Brain microvascular endothelial cell (primary cell): ENCODE results near the gene KRT17.
"Not testable (repeated sequence)": the region's sequence is repeated elsewhere in the genome, so short reads cannot be mapped to it uniquely, and the experiment has no call there.

ENCODE experiments used
- DNase-seq: peaks from one replicate; pipeline ENCODE4 v3.0.0-alpha.2; 2020
- H3K27ac ChIP-seq: fragments of 250-450 bp; sonication (Bioruptor Pico); 2 replicates; pipeline ENCODE4 v1.5.1; 2020; ENCODE audit warnings: mild to moderate bottlenecking, moderate library complexity
- H3K27me3 ChIP-seq: fragments of 250-450 bp; sonication (Bioruptor Pico); replicated peaks from 2 replicates; pipeline ENCODE4 v1.5.1; 2020; ENCODE audit warnings: mild to moderate bottlenecking
- H3K36me3 ChIP-seq: fragments of 250-450 bp; sonication (Bioruptor Pico); replicated peaks from 2 replicates; pipeline ENCODE4 v1.5.1; 2020; ENCODE audit warnings: mild to moderate bottlenecking
- H3K4me3 ChIP-seq: 2 replicates; pipeline ENCODE4 v1.5.1; 2011; ENCODE audit warnings: low read depth, mild to moderate bottlenecking, control low read depth, low read length, moderate library complexity
- in situ Hi-C: cut with HindIII; loops from 2 replicates; pipeline ENCODE4 v1.10.0; 2017; ENCODE audit warnings: low sequenced_read_pairs, low pct_ligation_motif_present
- TF ChIP-seq, protein P1 (sequence below): IDR thresholded peaks from 2 replicates; pipeline ENCODE4 v1.5.1; 2011; ENCODE audit warnings: low read depth, mild to moderate bottlenecking, moderate library complexity, low read length, control low read depth, inconsistent platforms; ENCODE audit errors: missing control alignments

The KRT17 gene

DNA sequence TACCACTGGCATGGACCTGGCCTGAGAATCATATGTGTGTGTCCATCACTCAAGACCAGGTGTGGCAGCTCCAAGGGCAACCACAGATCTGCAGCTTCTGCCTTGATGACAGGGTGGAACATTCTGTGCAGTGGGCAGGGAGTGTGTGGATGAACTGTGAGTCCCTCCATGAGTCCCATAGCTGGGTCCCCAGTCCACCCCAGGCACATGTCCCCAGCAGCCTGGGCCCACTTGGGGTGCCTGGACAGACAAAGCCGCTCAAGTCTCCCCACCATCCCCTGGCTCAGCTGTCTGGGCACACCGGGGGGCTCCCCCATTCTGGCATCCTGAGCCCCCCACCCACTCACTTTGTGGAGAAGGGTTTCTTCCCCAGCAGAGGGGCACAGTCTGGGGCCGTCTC is 7.2 kb downstream of the KRT17 start:
- Histone ChIP-seq H3K36me3 (no peaks in the 10 kb centered on the region), H3K27me3 (no peaks in the 10 kb centered on the region), H3K27ac (no peak overlapping the region), H3K4me3 (no peak overlapping the region)
- TF ChIP-seq, protein P1, sequence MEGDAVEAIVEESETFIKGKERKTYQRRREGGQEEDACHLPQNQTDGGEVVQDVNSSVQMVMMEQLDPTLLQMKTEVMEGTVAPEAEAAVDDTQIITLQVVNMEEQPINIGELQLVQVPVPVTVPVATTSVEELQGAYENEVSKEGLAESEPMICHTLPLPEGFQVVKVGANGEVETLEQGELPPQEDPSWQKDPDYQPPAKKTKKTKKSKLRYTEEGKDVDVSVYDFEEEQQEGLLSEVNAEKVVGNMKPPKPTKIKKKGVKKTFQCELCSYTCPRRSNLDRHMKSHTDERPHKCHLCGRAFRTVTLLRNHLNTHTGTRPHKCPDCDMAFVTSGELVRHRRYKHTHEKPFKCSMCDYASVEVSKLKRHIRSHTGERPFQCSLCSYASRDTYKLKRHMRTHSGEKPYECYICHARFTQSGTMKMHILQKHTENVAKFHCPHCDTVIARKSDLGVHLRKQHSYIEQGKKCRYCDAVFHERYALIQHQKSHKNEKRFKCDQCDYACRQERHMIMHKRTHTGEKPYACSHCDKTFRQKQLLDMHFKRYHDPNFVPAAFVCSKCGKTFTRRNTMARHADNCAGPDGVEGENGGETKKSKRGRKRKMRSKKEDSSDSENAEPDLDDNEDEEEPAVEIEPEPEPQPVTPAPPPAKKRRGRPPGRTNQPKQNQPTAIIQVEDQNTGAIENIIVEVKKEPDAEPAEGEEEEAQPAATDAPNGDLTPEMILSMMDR = no peak
- in situ Hi-C loops = no loop called here
- DNase-seq = no peak

DNA sequence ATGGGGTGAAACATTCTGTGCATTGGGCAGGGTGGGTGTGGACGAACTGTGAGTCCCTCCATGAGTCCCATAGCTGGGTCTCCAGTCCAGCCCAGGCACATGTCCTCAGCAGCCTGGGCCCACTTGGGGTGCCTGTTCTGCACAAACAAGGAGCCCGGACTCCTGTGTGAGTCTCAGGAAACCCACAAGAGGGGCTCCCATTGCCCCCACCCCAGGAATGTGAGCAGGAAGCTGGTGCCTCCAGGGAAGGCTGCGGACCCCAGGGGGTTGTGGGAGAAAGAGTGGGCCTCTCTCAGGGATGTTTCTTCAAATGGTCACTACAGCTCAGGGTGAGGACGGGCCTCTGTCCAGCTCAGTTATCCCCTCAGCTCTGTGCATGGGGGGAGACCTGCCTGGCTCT is 7.9 kb downstream of the KRT17 start:
- in situ Hi-C loops = not testable (repeated sequence)

DNA sequence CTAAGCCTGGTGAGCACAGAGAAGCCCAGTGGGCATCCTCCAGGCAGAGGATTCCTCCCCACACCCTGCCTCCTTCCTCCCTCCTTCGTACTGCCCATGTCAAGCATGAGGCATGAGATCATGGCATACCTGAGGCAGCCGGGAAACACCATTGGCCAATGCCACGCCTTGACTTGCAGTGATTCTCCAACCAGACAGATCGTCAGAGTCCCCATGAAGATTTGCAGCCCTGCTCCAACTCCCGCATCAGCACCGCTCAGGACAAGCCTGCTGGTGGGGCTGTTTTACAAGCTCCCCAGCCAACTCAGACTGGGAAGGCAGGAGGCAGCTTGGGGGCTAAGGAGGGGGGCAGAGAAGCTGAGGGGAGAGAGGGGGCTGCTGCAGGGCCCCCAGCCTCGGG is 8.9 kb downstream of the KRT17 start:
- in situ Hi-C loops = no loop called here
- TF ChIP-seq, protein P1 = no peak
- Histone ChIP-seq H3K27ac (no peak overlapping the region), H3K36me3 (no peaks in the 10 kb centered on the region), H3K4me3 (no peak overlapping the region), H3K27me3 (no peaks in the 10 kb centered on the region)
- no peak for DNase-seq

More for the DNA sequence above, 7.9 kb downstream of the KRT17 start:
- DNase-seq, H3K36me3 ChIP-seq, H3K4me3 ChIP-seq, H3K27ac ChIP-seq, H3K27me3 ChIP-seq: not testable (repeated sequence)

DNA sequence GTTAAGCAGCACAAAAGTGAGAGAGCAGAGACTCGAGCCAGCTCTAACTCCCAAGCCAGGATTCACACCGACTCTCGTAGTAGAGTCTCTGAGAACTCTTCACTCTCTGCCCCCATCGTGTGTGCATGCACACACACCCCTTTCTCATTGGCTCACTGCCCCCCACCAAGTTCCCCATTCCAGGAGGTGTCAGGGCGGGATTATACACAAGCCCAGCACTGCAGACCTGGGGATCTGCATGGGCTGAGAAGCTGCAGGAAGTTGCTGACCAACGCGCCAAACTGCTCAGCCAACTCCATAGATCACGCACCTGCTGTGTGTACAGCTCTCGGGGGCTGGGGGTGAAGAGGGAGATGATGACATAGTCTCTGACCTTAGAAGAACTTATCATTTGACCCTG is 9.6 kb downstream of the KRT17 start:
- H3K27ac ChIP-seq, H3K36me3 ChIP-seq, H3K4me3 ChIP-seq, DNase-seq, in situ Hi-C loops, H3K27me3 ChIP-seq: not testable (repeated sequence)

DNA sequence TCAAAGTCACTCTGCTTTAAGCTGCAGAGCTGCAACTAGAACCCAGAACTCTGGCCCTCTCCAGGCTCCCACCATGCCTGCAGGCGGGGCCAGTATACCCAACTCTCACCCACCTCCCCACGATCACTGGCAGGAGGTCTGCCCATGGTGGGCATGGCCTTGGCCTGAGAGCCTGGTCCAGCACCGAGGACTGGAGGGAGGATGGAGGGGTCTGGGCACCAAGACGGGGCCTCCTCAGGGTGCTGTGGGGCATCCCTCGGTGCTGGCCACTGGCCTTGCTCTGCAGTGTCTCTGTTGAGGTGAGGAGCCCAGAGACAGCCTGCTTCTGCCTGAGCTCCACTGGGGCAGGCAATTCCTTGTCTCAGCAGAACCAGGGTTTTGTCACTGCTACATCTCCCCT is 10.3 kb downstream of the KRT17 start:
- Histone ChIP-seq H3K4me3 (no peak overlapping the region), H3K36me3 (no peaks in the 10 kb centered on the region), H3K27ac (no peak overlapping the region), H3K27me3 (no peaks in the 10 kb centered on the region)
- in situ Hi-C loops = no loop called here
- TF ChIP-seq, protein P1 = no peak
- DNase-seq = no peak

DNA sequence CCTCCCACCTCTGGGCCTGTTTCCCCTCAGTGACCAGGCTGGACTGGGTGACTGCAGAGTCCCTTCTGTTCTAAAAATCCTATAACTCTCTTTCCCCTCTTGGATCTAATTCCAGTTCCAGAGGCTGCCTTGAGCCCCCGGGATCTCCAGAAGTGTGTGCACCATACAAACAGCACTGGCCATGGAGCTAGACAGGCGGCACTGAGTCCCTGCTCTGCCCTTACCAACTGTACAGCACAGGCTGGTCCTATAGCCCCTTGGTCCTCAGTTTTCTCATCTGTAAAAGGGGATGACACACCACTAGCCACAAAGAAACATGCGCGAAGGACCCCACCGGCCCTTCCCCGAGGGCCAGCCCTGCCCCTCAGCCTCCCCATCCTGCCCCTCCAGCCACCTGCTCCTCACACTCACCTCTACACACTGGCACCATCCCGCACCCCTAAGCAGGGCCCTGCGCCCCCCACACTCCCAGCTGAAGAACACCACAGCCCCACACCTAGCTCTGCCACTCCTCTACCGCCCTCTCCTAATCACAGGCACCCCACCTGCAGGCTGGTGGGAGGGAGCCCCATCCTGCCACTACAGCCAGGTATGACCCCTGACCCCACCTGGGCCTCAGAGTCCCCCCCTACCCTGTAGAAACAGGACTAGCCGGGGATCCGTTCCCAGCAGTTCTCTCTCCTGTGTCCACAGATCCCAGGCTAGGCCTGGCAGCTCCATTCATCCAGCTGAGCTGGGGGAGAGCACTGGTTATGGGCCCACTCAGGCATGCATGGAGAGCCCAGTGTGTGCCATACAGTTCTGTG is 10.9 kb downstream of the KRT17 start:
- H3K4me3 ChIP-seq = no peak overlapping the region
- no peak overlapping the region for H3K27ac ChIP-seq
- no peaks in the 10 kb centered on the region for H3K36me3 ChIP-seq
- TF ChIP-seq, protein P1 = no peak
- no peak for DNase-seq
- in situ Hi-C loops = no loop called here
- no peaks in the 10 kb centered on the region for H3K27me3 ChIP-seq

DNA sequence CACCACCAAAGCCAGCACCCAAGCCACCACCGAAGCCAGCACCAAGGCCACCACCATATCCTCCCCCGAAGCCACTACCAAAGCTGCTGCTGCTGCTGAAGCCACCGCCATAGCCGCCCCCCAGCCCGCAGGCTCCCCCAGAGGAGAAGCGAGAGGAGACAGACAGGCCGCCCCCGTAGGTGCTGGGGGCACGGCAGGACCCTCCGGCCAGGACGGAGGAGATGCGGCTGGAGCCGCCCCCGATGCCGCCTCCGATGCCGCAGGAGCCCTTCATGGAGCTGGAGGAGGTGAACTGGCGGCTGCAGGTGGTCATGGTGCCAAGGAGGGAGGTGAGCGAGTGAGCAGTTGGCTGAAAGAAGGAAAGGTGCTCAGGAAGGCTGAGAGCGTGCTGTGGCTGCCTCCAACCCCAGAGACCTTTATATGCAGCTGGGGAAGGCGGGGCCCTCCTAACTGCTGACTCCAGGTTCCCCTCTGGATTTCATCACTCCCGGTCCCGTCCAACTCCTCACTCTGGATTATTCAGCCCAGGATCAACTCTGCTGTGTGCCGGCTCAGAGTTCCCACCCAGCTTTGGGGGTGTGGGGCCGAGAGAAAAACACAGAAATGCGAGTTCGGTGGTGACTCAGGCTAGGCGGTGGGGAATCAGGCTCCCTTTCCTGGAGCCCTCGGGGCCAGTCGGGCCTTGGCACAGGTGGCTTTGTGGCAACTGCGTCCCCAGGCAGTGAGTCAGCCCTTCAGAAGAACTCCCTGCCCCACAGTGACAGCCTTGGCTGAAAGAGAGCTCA is 11.8 kb downstream of the KRT17 start, which contains the start of gene KRT16:
TSS of gene KRT16 (minus strand) at position 392 of the 785 bp plus-strand sequence. CDS start at position 313, 79 bp downstream.
- H3K27me3 ChIP-seq, H3K4me3 ChIP-seq, DNase-seq, H3K36me3 ChIP-seq, in situ Hi-C loops, H3K27ac ChIP-seq: not testable (repeated sequence)
